H1 (cell line): ENCODE data around the gene MAP7. TPM values are rescaled to one million over a fixed set of nuclear protein-coding genes. Genes with fewer than 3 reads are reported as not detected.

Source experiments
- CBX5 ChIP-seq: fragments of 300-800, 300-1000 bp; sonication (generic); IDR thresholded peaks from 2 replicates; pipeline ENCODE4 v1.7.1; 2016; ENCODE audit warnings: antibody characterized with exemption, low read length, low read depth
- CHD7 ChIP-seq: fragments of 300-600 bp; sonication (generic); IDR thresholded peaks from 2 replicates; pipeline ENCODE4 v1.7.1; 2012; ENCODE audit warnings: low read length, moderate library complexity, mild to moderate bottlenecking, inconsistent platforms; ENCODE audit not compliant: insufficient replicate concordance
- KDM4A ChIP-seq: IDR thresholded peaks from one replicate; pipeline ENCODE4 v1.7.1; 2012; ENCODE audit warnings: low read depth, mild to moderate bottlenecking, moderate library complexity, low read length, inconsistent platforms; ENCODE audit not compliant: severe bottlenecking
- ZNF274 ChIP-seq: IDR thresholded peaks from 2 replicates; pipeline ENCODE4 v1.7.0; 2012; ENCODE audit warnings: low read length, borderline replicate concordance; ENCODE audit errors: extremely low read depth
- polyA plus RNA-seq, 7 experiments: library from polyadenylated mRNA; depleted of rRNA in 3 of 7; stranded (reverse) in 5 of 7; unstranded in 2 of 7; fragments of >200 nt in 5 of 7; fragments of 200-250 nt in 2 of 7; gene quantifications; 1 replicate in 5 of 7; 2 replicates in 1 of 7; 4 replicates in 1 of 7; pipeline versions ENCODE4 v1.2.1 to v1.2.3, GENCODE V29; 2011 to 2013; ENCODE audit warnings: missing spikeins in 2 of 7, mixed read lengths in 2 of 7
- total RNA-seq: library from RNA; stranded (reverse); fragmentation: NEBNext Ultra II Directional; extraction: Animal tissue kit (Norgen Biotek cat#: 25700); gene quantifications from 2 replicates; pipeline ENCODE4 v1.2.1, GENCODE V29; 2021

Gene MAP7
- total and polyA plus RNA-seq, 2 of the 8 experiments (the other 6 are each of a cell fraction or from before 2014, with no cell fraction given): 13.5 to 66.9 TPM

- TF ChIP-seq CHD7: no peak
- TF ChIP-seq CBX5: no peak
- no peak for TF ChIP-seq ZNF274
- no peak for TF ChIP-seq KDM4A
Observed at GRCh38 chr6:136347847-136348246, 202.4 kb downstream of the MAP7 start (continued).
